Measurements from ENCODE around the gene FUOM.

- TF ChIP-seq POLR2A (IDR thresholded peaks at IDR 0.05; ENCODE audit: low read depth) (no peak), CTCF (IDR thresholded peaks at IDR 0.05) (no peak)
Observed at GRCh38 chr10:133377818-133378250, 20.0 kb upstream of the FUOM start.

Data from esophagus muscularis mucosa (tissue), 3 donors.